SK-N-SH (cell line): ENCODE data around the gene NIT1.

Experiments
- CTCF ChIP-seq: fragments of 200-600 bp; sonication (generic); IDR thresholded peaks from 2 replicates; pipeline ENCODE4 v1.6.1; 2017; ENCODE audit warnings: antibody characterized with exemption, mild to moderate bottlenecking, moderate library complexity
- EP300 ChIP-seq, 2 experiments: IDR thresholded peaks; 2 replicates each; pipeline versions ENCODE4 v1.4.0 to v1.6.1; 2012; ENCODE audit warnings: borderline replicate concordance in 1 of 2, low read depth in 1 of 2, low read length in 1 of 2
- EZH2phosphoT487 ChIP-seq: fragments of 200-600 bp; sonication (generic); IDR thresholded peaks from 2 replicates; pipeline ENCODE4 v1.6.1; 2017; ENCODE audit warnings: low read depth, mixed run types, mild to moderate bottlenecking, antibody characterized with exemption, moderate library complexity, borderline replicate concordance
- MAX ChIP-seq: IDR thresholded peaks from 2 replicates; pipeline ENCODE4 v1.4.0; 2012; ENCODE audit warnings: low read depth
- REST ChIP-seq: IDR thresholded peaks from 2 replicates; pipeline ENCODE4 v1.6.1; 2012; ENCODE audit warnings: mild to moderate bottlenecking, low read depth, low read length, moderate library complexity
- RXRA ChIP-seq: IDR thresholded peaks from 2 replicates; pipeline ENCODE4 v1.4.0; 2012; ENCODE audit warnings: low read depth, mild to moderate bottlenecking, borderline replicate concordance
- TAF1 ChIP-seq: IDR thresholded peaks from 2 replicates; pipeline ENCODE4 v1.6.1; 2012; ENCODE audit warnings: low read depth, mild to moderate bottlenecking, low read length, moderate library complexity, borderline replicate concordance

- TF ChIP-seq RXRA (no peak), CTCF (no peak), MAX (no peak), TAF1 (no peak), EZH2phosphoT487 (no peak), REST (no peak), EP300 (IDR thresholded peaks at IDR 0.05; ENCODE audit: borderline replicate concordance in 1 of 2, low read depth in 1 of 2, low read length in 1 of 2) (no peak)
These were observed 37.2 kb upstream of the NIT1 start for GRCh38 chr1:161080441-161081405.
